ENCODE measurements around the gene ROBO1.

ROBO1 gene

DNA sequence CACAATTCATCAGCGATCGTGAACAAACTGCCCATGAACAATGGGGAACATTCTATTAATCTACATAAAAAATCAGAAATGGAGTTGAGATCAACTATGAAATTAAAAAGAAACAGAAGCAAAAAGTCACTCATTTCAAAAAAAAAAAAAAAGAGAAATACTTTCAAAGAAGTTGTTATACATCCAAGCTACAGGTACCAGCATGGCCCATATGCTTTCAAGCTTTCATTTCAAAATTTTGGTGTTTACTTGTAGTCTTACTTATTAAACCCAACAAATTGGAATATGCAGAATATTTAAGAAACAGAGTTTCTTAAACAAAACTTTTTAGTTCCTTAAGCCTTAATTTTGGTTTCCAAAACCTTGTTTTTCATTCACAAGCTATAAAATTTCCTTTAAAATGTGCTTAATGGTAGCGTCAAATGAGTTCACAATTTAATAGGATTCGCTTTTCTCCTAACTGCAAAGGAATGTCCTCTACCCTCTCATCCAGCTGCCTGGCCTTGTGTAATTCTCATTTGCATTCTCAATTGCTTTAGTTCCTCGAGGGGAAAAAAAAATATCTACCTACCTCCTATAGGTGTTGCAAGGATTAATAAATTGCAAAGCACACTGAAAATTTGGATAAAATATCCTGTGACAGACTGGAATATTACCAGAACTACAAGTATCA, 565.2 kb downstream of the ROBO1 start:
- in situ Hi-C loops (cut with HindIII; ENCODE audit: low sequenced_read_pairs), result no loop called here
- TF ChIP-seq, protein P1, sequence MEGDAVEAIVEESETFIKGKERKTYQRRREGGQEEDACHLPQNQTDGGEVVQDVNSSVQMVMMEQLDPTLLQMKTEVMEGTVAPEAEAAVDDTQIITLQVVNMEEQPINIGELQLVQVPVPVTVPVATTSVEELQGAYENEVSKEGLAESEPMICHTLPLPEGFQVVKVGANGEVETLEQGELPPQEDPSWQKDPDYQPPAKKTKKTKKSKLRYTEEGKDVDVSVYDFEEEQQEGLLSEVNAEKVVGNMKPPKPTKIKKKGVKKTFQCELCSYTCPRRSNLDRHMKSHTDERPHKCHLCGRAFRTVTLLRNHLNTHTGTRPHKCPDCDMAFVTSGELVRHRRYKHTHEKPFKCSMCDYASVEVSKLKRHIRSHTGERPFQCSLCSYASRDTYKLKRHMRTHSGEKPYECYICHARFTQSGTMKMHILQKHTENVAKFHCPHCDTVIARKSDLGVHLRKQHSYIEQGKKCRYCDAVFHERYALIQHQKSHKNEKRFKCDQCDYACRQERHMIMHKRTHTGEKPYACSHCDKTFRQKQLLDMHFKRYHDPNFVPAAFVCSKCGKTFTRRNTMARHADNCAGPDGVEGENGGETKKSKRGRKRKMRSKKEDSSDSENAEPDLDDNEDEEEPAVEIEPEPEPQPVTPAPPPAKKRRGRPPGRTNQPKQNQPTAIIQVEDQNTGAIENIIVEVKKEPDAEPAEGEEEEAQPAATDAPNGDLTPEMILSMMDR (IDR thresholded peaks at IDR 0.05; ENCODE audit: low read depth, low read length, missing control alignments), result no peak
- no peak for DNase-seq (ENCODE audit: low read depth)
- no peak overlapping the region for H3K4me3 ChIP-seq (ENCODE audit: low read depth, low read length)

DNA sequence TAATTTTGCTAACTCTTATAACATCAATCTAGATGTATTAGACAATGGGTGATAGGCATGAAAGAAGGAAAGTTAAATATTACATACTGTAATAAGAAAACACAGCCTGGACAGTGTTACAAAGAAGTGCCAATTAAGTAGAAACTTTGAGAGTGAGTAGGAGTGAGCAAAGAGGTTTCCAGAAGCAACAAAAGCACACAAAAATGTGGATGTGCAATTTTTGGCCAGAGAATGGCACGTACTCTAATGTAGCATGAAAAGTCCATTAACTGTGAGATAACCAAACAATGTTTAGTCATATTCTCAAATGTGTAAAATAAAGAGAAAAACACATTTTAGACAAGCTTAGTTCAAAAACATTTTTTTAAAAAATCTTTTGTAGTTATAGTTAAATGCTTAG, 567.3 kb downstream of the ROBO1 start:
- no peak overlapping the region for H3K4me3 ChIP-seq (ENCODE audit: low read depth, low read length)
- DNase-seq (ENCODE audit: low read depth), result peak; percentile 73
- TF ChIP-seq, protein P1 (IDR thresholded peaks at IDR 0.05; ENCODE audit: low read depth, low read length, missing control alignments), result no peak
- in situ Hi-C loops (cut with HindIII; ENCODE audit: low sequenced_read_pairs), result no loop called here

DNA sequence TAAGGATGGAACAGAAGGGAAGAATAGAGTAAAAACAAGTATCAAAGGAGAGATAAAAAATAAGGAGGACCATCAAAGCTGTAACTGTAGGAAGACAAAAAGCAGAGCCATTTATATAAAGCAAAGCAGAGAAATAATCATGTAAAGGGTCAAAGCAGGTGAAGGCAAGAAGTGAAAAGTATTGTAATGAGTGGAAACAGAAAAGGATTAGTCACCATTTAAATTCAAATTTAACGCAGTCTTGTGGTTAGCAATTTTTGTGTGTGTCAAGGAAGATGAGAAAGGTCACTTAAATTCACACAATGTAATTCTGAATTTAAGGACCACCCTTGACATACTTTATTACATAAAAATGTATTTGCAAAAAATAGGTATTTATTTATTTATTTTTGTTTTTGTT, 567.8 kb downstream of the ROBO1 start:
- TF ChIP-seq, protein P1 (IDR thresholded peaks at IDR 0.05; ENCODE audit: low read depth, low read length, missing control alignments), result no peak
- H3K4me3 ChIP-seq (ENCODE audit: low read depth, low read length), result no peak overlapping the region
- in situ Hi-C loops (cut with HindIII; ENCODE audit: low sequenced_read_pairs), result no loop called here
- DNase-seq (ENCODE audit: low read depth), result no peak

DNA sequence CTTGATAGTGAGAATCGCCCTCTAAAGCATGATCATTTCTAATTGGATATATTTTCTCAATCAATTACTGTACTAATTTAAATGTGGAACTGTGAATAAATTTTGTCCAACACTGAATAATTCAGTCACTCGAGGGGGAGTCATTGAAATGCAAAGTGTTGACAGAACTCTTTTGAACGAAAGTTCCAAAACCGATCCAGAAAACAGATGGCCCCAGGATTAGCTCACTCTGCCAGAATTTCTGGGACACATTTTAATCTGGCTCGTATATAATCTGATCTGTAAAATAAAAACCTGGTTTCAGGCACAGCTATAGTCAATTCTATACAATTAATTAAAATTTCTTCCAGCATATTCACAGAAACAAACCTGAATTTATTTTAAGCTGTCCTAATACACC, 580.4 kb downstream of the ROBO1 start:
- H3K4me3 ChIP-seq (ENCODE audit: low read depth, low read length), result no peak overlapping the region
- in situ Hi-C loops (cut with HindIII; ENCODE audit: low sequenced_read_pairs), result no loop called here
- no peak for DNase-seq (ENCODE audit: low read depth)
- TF ChIP-seq, protein P1 (IDR thresholded peaks at IDR 0.05; ENCODE audit: low read depth, low read length, missing control alignments), result no peak

DNA sequence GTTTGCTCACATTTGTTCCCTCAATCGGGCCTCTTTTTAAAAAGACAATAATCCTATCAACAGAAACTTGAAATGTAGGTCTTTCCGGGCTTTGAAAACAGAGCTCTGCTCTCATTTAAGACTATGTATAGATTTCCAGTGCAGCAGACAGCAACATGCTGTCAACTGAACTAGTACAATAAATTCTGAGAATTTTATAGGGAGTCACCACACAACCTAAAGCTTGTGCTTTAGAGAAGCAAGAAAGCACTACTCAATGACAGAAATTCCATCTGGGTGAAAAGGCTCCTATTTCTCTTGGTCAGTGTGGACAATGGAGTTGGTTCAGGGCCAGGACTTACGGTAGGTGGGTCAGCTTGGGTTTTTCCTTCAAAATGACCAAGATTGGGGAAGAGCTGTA, 583.5 kb downstream of the ROBO1 start:
- no peak overlapping the region for H3K4me3 ChIP-seq (ENCODE audit: low read depth, low read length)
- DNase-seq (ENCODE audit: low read depth), result no peak
- in situ Hi-C loops (cut with HindIII; ENCODE audit: low sequenced_read_pairs), result no loop called here
- TF ChIP-seq, protein P1 (IDR thresholded peaks at IDR 0.05; ENCODE audit: low read depth, low read length, missing control alignments), result no peak

DNA sequence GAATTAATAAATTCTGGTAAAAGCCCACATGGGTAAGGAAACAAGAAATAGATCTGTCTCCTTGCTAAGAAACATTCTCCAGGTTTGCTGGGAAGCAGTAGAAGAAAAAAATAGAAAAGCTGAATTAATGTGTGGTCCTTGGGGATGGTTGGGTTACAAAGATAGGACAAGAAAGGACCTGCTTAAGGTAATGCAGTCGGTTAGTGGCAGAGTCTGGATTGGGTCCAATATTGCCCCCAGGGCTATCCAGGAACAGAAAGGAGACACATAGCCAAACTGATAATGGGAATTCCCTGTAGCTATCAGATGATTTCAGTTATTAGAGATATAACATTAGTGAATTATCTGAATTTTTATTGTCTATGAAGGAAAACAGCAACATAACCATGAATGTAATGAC, 584.3 kb downstream of the ROBO1 start:
- H3K4me3 ChIP-seq (ENCODE audit: low read depth, low read length), result no peak overlapping the region
- in situ Hi-C loops (cut with HindIII; ENCODE audit: low sequenced_read_pairs), result no loop called here
- TF ChIP-seq, protein P1 (IDR thresholded peaks at IDR 0.05; ENCODE audit: low read depth, low read length, missing control alignments), result no peak
- DNase-seq (ENCODE audit: low read depth), result no peak
